HG02943 (cell line): Measurements from ENCODE around the gene BDH1.
"Not testable (repeated sequence)": the region's sequence is repeated elsewhere in the genome, so short reads cannot be mapped to it uniquely, and the experiment has no call there.

Experiments
- ATAC-seq: cut with Tn5 transposase; IDR thresholded peaks from one replicate; pipeline ENCODE4 v1.9.1; 2021; ENCODE audit warnings: mild to moderate bottlenecking, low read depth, moderate library complexity; ENCODE audit not compliant: unreplicated experiment

BDH1 gene

GRCh38 chr3:197580253-197580691 is 24.5 kb upstream of the BDH1 start:
- ATAC-seq: no peak

DNA sequence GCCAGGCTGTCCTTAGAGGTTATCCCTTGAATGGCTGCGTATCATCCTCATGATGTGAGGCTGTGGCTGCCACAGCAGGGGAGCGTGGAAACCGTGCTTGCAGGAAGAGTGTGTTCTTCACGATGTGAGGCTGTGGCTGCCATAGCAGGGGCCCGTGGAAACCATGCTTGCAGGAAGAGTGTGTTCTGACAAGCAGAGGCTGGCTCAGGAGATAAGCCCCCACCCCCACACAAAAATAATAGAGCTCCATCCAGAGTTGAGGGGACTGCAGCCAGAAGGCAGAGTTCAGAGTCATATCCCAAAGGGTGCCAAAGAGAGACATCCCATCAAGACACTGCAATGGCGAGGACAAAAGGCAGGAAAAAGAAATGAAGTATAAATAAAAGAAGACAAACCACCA is 22.6 kb upstream of the BDH1 start:
- ATAC-seq: no peak

DNA sequence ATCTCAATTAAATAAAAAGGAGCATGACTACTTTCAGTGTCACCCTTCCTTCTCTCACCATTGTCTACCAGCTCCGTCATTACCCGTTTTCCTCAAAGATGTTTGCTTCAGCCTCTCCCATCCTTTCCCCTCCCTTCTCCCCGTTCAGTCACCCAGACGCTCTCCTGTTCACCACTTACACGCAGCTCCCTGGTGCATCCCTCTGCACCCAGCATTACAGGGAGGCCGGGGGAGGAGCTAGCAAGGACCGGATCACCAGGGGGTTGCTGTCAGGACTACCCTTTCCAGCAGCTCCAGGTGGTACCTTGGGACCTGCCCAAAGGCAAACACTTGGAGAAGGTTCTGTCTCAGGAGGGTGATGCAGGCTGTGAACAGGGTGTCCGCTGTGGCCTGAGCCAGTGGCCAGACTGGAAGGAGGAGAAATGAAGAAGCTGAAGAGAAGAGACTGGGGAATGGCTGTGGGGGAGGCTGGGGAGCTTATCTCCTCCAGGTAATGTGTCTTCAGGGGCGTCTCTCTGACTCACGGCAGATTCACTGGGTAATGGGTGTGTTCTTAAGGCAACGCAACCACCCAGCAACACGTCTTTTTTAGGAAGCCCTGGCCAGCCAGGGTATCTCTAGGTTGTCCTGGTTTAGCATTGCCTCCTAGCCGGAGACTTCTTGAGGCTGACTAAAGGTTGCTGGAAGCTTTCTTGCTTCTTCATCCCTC is 21.8 kb upstream of the BDH1 start:
- no peak for ATAC-seq

- no peak for ATAC-seq
These were observed 21.1 kb upstream of the BDH1 start for GRCh38 chr3:197576838-197577237.

- no peak for ATAC-seq
These were observed 19.6 kb upstream of the BDH1 start for GRCh38 chr3:197575362-197575761.

GRCh38 chr3:197574396-197574991 is 18.7 kb upstream of the BDH1 start:
- ATAC-seq: not testable (repeated sequence)

- ATAC-seq: no peak
These were observed 17.4 kb upstream of the BDH1 start for GRCh38 chr3:197573048-197573767.

DNA sequence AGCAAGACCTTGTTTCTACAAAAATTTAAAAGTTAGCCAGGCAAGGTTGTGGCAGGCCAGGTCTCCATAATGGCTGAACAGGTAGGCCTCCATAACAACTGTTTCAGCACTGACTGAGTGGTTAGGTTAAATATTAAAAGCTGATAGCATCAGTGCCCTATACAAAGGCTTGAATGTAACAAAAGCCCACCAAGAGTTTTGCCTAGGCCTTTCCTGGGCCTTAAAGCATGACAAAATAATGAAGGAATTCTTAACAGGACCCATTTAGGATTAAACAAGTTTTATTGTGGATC is 16.1 kb upstream of the BDH1 start:
- ATAC-seq: not testable (repeated sequence)

GRCh38 chr3:197571074-197571879 is 15.5 kb upstream of the BDH1 start:
- not testable (repeated sequence) for ATAC-seq

DNA sequence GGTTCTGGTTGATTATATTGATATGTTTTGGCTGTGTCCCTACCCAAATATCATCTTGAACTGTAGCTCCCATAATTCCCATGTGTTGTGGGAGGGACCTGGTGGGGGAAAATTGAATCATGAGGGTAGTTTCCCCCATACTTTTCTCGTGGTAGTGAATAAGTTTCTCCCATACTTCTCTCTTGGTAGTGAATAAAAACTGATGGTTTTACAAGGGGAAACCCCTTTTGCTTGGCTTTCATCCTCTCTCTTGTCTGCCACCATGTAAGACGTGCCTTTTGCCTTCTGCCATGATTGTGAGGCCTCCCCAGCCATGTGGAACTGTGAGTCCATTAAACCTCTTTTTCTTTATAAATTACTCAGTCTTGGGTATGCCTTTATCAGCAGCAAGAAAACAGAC is 13.7 kb upstream of the BDH1 start:
- ATAC-seq: not testable (repeated sequence)

DNA sequence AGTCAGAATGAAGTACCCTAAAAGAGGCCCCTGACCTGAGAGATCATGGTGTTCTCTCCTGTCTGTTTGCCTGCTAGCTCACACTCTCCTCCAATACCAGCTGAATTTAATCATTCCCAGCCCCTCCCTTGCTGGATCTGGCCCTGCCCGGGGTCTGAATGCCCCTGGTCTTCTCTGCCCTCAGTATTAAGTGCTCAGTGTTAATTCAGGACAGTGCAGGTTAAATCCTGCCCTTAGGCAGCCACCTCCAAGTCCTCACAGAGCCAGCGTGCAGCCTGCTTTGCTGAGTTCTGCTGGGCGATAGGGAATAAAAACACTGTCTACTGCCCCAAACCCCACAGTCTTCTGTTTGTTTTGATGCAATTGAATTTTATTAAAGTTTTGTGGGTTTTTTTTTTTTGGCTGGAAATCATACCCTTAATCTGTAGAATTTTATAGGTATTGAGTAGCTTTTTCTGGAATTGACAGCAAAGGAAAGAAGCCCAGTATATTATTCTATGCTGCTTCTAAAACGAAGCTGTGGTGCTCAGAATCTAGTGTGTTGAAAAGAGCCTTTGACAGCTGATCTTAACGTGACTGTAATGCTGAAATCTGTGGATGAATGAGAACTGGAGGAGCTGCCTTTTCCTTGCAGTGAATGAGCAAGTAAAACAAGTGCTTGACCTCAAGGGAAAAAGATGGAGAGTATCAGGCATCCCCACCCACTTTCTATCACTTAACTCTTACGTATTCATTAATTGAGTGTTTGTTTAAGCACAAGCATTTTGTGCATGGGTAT is 12.3 kb upstream of the BDH1 start:
- ATAC-seq: no peak

DNA sequence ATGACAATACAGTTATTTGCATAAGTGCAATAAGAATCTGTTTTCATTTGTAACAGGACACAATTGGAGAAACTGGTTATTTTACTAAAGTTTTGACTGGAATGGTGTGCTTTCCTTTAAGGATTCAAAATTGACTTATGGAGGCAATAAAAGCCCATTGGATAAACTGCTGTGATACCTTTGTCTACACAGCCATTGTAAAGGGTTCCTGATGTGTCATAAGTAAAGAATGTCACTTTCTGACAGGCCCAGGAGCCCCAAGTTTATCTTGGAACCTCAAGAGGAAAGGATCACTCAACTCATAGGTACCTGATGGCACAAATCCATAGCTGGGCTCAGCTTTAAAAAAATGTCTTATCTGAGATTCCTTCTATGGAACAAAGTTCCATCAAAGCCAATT is 10.4 kb upstream of the BDH1 start:
- ATAC-seq: not testable (repeated sequence)

DNA sequence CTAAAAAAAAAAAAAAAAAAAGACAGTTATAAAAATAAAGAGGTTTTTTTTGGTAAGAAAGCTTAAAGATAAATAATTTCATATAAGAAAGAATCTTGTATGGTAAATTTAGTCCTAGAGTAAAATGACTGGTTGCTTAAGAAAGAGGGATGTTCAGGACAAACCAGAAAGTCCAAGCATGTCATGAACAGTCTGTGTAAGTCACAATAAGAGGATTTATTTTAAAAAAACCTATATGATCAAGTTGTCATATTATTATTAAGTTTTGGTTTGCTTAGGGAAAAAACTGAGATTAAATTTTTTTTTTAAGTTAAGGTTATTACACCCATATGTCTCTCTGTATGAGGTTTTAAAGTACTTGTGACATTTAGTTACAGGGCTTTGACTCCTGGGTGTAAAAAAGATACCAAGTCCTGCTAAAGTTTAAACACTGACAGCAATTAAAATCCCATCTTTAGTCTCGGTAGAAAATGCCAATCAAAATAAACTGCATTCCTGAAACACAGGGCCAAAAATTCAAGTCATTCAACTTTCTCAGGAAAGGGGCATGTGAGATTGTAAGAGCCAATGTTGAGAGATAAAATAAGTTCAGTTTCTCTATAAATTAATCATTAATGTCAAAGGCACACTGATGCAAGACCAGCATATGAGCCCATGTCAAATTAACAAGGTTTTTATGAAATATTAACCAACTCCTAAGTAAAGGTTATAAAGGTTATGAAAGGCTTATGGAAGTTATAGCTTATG is 8.5 kb upstream of the BDH1 start:
- no peak for ATAC-seq

DNA sequence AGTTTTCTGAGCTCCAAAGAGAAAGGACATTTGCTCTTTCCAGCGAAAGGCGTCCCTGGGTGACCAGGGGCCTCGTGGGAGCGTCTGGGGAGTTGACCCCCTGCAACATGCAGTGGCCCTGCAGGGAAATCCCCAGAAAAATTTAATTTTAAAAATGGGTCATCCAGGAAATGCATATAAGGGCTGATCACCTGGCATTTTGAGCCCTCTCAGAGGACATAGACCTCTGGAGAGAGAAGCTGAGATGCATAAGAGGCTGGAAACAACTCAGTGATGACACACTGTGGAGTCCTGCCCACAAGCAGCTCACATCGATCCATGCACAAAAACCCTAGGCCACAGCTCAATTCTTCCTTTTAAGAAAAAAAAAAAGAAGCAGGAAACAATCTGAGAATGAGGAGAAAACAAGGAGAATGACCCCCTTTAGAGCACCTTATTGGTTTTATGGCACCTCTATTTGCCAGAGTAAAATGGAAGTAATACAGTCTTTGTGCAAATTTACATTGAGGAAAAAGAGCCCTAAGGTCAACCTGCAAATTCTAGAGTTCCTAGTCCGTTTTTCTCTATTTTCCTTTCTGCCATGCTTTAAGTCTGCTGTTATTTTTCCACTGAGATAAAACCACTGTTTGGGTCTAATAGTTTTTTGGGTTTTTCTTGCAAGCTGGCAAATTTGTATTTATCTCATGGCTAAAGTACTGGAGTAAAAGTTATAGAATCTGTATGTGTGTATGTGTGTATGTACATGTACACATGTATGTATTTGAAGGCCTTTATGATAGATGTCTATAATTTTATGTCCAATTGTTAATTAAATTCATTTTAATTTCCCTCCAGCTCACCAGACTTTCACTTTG is 6.9 kb upstream of the BDH1 start:
- ATAC-seq: no peak

DNA sequence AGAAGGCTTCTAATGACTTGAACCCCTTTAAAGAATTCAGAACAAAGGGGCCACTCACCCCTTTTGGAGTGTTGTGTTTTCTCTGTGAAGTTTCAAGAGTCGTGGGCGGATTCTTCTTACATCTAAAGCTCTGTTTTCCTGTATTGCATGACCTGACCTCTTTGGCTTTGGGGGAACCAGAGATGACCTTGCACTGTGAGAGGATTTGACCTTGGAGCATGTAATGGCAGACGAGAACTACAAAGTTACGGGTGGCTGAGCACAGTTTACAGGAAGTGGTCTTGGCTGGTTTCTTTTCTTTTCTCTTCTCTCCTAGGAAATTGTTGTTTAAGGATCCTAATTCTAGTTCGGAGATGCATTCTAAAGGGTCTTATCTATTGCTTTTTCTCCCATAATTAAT is 6.2 kb upstream of the BDH1 start:
- no peak for ATAC-seq

DNA sequence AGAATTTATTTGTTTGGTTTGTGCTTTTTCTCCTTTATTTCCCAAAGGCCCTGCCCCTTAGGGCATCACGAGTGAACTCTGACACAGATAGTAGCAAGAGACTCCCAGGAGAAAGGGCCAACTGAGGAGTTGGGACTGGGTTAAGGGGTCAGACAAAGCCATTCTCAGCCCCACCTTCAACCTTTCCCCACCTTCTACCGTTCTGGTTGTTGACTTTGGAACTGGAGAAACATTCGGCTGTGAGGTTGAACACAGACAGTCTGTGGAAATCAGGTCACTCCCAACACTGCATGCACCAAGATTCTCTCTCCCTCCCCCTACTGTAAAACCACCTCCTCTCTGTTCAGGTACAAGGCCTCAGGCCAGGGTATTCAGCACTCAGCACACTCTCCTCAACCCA is 3.9 kb upstream of the BDH1 start:
- no peak for ATAC-seq

- peak; percentile 93 for ATAC-seq
These were observed 1.0 kb downstream of the BDH1 start for GRCh38 chr3:197554562-197555280.

DNA sequence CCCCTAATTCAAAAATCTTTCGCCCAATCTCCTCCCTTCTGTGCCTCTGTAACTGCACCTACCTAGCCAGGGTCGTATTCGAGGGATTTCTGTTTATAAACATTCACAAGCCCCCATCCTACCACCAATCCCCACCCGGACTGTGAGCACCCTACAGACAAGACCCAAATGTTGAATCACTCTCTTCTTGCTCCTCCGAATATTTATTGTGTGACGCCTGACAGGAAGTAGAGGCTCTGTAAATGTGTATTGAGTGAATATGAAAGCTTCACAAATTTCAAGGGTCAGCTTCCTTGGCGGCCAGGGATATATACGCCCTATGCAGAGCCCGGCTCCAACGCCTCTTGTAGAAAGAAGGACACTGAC is 1.6 kb downstream of the BDH1 start:
- ATAC-seq: peak; percentile 4
